C4-2B (cell line): ENCODE measurements around the gene AKT1S1.
A peak's percentile ranks its signal among the peaks of the same experiment; 100 is the strongest.

ENCODE experiments used
- H3K27ac ChIP-seq: fragments of 450-650 bp; 2 replicates; pipeline ENCODE4 v1.5.1; 2017
- CTCF ChIP-seq: fragments of 450-650 bp; conservative IDR thresholded peaks from 2 replicates; pipeline ENCODE4 v1.5.1; 2017; ENCODE audit warnings: mild to moderate bottlenecking
- ZFX ChIP-seq: fragments of 450-650 bp; IDR thresholded peaks from 2 replicates; pipeline ENCODE4 v1.6.1; 2017

The AKT1S1 gene

GRCh38 chr19:49890349-49891311 lies 13.5 kb upstream of the AKT1S1 start:
- peak overlapping the region; percentile 72 for H3K27ac ChIP-seq
- TF ChIP-seq ZFX (0 out of 2 replicates have a peak, but pooled peaks have one; percentile 3), CTCF (no peak; the same call in 1 of the 2 replicates)

GRCh38 chr19:49889687-49890348 lies 12.7 kb upstream of the AKT1S1 start:
- TF ChIP-seq CTCF (peak; percentile 87), ZFX (peak; percentile 15; the same call in 1 of the 2 replicates)
- peak overlapping the region; percentile 72 for H3K27ac ChIP-seq

- no peak for TF ChIP-seq ZFX
- no peak for TF ChIP-seq CTCF
- H3K27ac ChIP-seq = peak overlapping the region; percentile 72
Observed at GRCh38 chr19:49889038-49889686, 12.0 kb upstream of the AKT1S1 start.

GRCh38 chr19:49888510-49888824 lies 11.3 kb upstream of the AKT1S1 start:
- TF ChIP-seq ZFX (no peak), CTCF (no peak)
- H3K27ac ChIP-seq = no peak overlapping the region

- no peak for TF ChIP-seq CTCF
- TF ChIP-seq ZFX = no peak
- H3K27ac ChIP-seq = no peak overlapping the region
Observed at GRCh38 chr19:49887665-49888509, 10.7 kb upstream of the AKT1S1 start.

- H3K27ac ChIP-seq = no peak overlapping the region
- TF ChIP-seq ZFX (no peak), CTCF (no peak)
Observed at GRCh38 chr19:49887037-49887664, 10.0 kb upstream of the AKT1S1 start.
